HepG2 (cell line): Measurements from ENCODE around the gene OPRL1. TPM values are rescaled to one million over a fixed set of nuclear protein-coding genes. Genes with fewer than 3 reads are reported as not detected.

Experiments used
- AHDC1 ChIP-seq: sonication (generic); formaldehyde crosslinking; IDR thresholded peaks from 2 replicates; pipeline ENCODE4 v1.5.1; 2020; ENCODE audit warnings: mild to moderate bottlenecking, missing genetic modification reagents, borderline replicate concordance
- HDAC1 ChIP-seq: sonication (generic); formaldehyde crosslinking; IDR thresholded peaks from 2 replicates; pipeline ENCODE4 v1.5.1; 2020; ENCODE audit warnings: mild to moderate bottlenecking, missing genetic modification reagents
- KMT2A ChIP-seq: sonication (generic); formaldehyde crosslinking; IDR thresholded peaks from 2 replicates; pipeline ENCODE4 v1.4.0; 2020; ENCODE audit warnings: missing genetic modification reagents
- MTA1 ChIP-seq: sonication (generic); formaldehyde crosslinking; IDR thresholded peaks from 2 replicates; pipeline ENCODE4 v1.4.0; 2020; ENCODE audit warnings: missing genetic modification reagents, mild to moderate bottlenecking, borderline replicate concordance
- MZF1 ChIP-seq: sonication (generic); formaldehyde crosslinking; IDR thresholded peaks from 2 replicates; pipeline ENCODE4 v1.8.1; 2023; ENCODE audit warnings: mild to moderate bottlenecking, missing genetic modification reagents, borderline replicate concordance
- NCOR1 ChIP-seq: fragments of 200-600 bp; sonication (generic); IDR thresholded peaks from 2 replicates; pipeline ENCODE4 v1.7.0; 2017; ENCODE audit warnings: antibody characterized with exemption, low read length, borderline replicate concordance
- NFE2 ChIP-seq: sonication (generic); formaldehyde crosslinking; IDR thresholded peaks from 2 replicates; pipeline ENCODE4 v1.4.0; 2020; ENCODE audit warnings: missing genetic modification reagents
- NR2F2 ChIP-seq: IDR thresholded peaks from 2 replicates; pipeline ENCODE4 v1.6.1; 2012; ENCODE audit warnings: low read depth, inconsistent platforms, borderline replicate concordance
- PITX1 ChIP-seq: sonication (generic); formaldehyde crosslinking; IDR thresholded peaks from 2 replicates; pipeline ENCODE4 v1.5.1; 2020; ENCODE audit warnings: mild to moderate bottlenecking, missing genetic modification reagents
- PLRG1 ChIP-seq: fragments of 450-650 bp; conservative IDR thresholded peaks from 2 replicates; pipeline ENCODE4 v1.6.1; 2016
- RBAK ChIP-seq: sonication (generic); formaldehyde crosslinking; IDR thresholded peaks from 2 replicates; pipeline ENCODE4 v1.5.1; 2020; ENCODE audit warnings: mild to moderate bottlenecking, missing genetic modification reagents
- REXO4 ChIP-seq: sonication (generic); formaldehyde crosslinking; IDR thresholded peaks from 2 replicates; pipeline ENCODE4 v1.8.0; 2022; ENCODE audit warnings: missing genetic modification reagents, mild to moderate bottlenecking, borderline replicate concordance
- TAF1 ChIP-seq: sonication (generic); formaldehyde crosslinking; IDR thresholded peaks from 2 replicates; pipeline ENCODE4 v1.4.0; 2020; ENCODE audit warnings: missing genetic modification reagents
- ZBTB8A ChIP-seq: sonication (generic); formaldehyde crosslinking; IDR thresholded peaks from 2 replicates; pipeline ENCODE4 v1.4.0; 2020; ENCODE audit warnings: mild to moderate bottlenecking, low read depth, missing genetic modification reagents, borderline replicate concordance
- ZFP82 ChIP-seq: sonication (generic); formaldehyde crosslinking; IDR thresholded peaks from 2 replicates; pipeline ENCODE4 v1.5.1; 2020; ENCODE audit warnings: mild to moderate bottlenecking, missing genetic modification reagents, borderline replicate concordance
- ZNF180 ChIP-seq: sonication (generic); formaldehyde crosslinking; IDR thresholded peaks from 2 replicates; pipeline ENCODE4 v1.4.0; 2020; ENCODE audit warnings: low read depth, missing genetic modification reagents, borderline replicate concordance
- ZNF547 ChIP-seq: sonication (generic); formaldehyde crosslinking; IDR thresholded peaks from 2 replicates; pipeline ENCODE4 v1.5.1; 2020; ENCODE audit warnings: mild to moderate bottlenecking, missing genetic modification reagents
- ZNF557 ChIP-seq: sonication (generic); formaldehyde crosslinking; IDR thresholded peaks from 2 replicates; pipeline ENCODE4 v1.4.0; 2020; ENCODE audit warnings: missing genetic modification reagents
- ZNF619 ChIP-seq: sonication (generic); formaldehyde crosslinking; IDR thresholded peaks from 2 replicates; pipeline ENCODE4 v1.4.0; 2020; ENCODE audit warnings: mild to moderate bottlenecking, missing genetic modification reagents
- ZNF781 ChIP-seq: sonication (generic); formaldehyde crosslinking; IDR thresholded peaks from 2 replicates; pipeline ENCODE4 v1.5.1; 2020; ENCODE audit warnings: borderline replicate concordance, mild to moderate bottlenecking, missing genetic modification reagents; ENCODE audit errors: not compliant biosample characterization
- ZNF782 ChIP-seq: sonication (generic); formaldehyde crosslinking; IDR thresholded peaks from 2 replicates; pipeline ENCODE4 v1.4.0; 2020; ENCODE audit warnings: missing genetic modification reagents, mild to moderate bottlenecking, borderline replicate concordance
- ZNF788 ChIP-seq: sonication (generic); formaldehyde crosslinking; IDR thresholded peaks from 2 replicates; pipeline ENCODE4 v1.5.0; 2020; ENCODE audit warnings: mild to moderate bottlenecking, missing genetic modification reagents, borderline replicate concordance
- polyA plus RNA-seq, 8 experiments: library from polyadenylated mRNA; depleted of rRNA in 3 of 8; stranded (reverse) in 7 of 8; unstranded in 1 of 8; fragments of >200 nt; fragmentation: Illumina TruSeq in 4 of 8; extraction: Trizol in 4 of 8; gene quantifications; 2 replicates each; pipeline versions ENCODE4 v1.2.1 to v1.2.3, GENCODE V29; 2011 to 2016; ENCODE audit warnings: low read depth in 4 of 8, missing spikeins in 1 of 8, mixed read lengths in 1 of 8; ENCODE audit not compliant: insufficient read depth in 1 of 8
- total RNA-seq, 5 experiments: library from RNA; depleted of rRNA; stranded (reverse); fragments of >200 nt; fragmentation: Illumina TruSeq; extraction: Trizol; gene quantifications; 2 replicates each; pipeline ENCODE4 v1.2.3, GENCODE V29; 2016; ENCODE audit warnings: low read depth in 1 of 5
- TF ChIP-seq, protein P1 (sequence below): sonication (generic); formaldehyde crosslinking; IDR thresholded peaks from 2 replicates; pipeline ENCODE4 v1.4.0; 2020; ENCODE audit warnings: missing genetic modification reagents

OPRL1 gene
- total and polyA plus RNA-seq, 2 of the 13 experiments (the other 11 are each of a cell fraction or from before 2014, with no cell fraction given) = 0.35 to 0.71 TPM

GRCh38 chr20:64064145-64064698, 15.7 kb upstream of the OPRL1 start (continued):
- TF ChIP-seq ZNF781 (CRISPR knock-in tag) (peak; percentile 32), PITX1 (CRISPR knock-in tag) (peak; percentile 45; the same call in 1 of the 2 replicates), ZNF782 (CRISPR knock-in tag) (0 out of 2 replicates have a peak, but pooled peaks have one; percentile 51), MTA1 (peak; percentile 75), KMT2A (0 out of 2 replicates have a peak, but pooled peaks have one; percentile 14), ZNF619 (CRISPR knock-in tag) (0 out of 2 replicates have a peak, but pooled peaks have one; percentile 20), TAF1 (CRISPR knock-in tag) (no peak), AHDC1 (CRISPR knock-in tag) (no peak), MZF1 (no peak), ZNF547 (CRISPR knock-in tag) (no peak), RBAK (CRISPR knock-in tag) (no peak), NFE2 (CRISPR knock-in tag) (peak; percentile 21; the same call in 1 of the 2 replicates), ZFP82 (CRISPR knock-in tag) (0 out of 2 replicates have a peak, but pooled peaks have one; percentile 73), REXO4 (CRISPR knock-in tag) (no peak), HDAC1 (CRISPR knock-in tag) (peak; percentile 54; the same call in 1 of the 2 replicates), ZBTB8A (CRISPR knock-in tag) (no peak), NR2F2 (0 out of 2 replicates have a peak, but pooled peaks have one; percentile 5), ZNF557 (CRISPR knock-in tag) (no peak), ZNF180 (CRISPR knock-in tag) (0 out of 2 replicates have a peak, but pooled peaks have one; percentile 17), NCOR1 (no peak), ZNF788 (CRISPR knock-in tag) (0 out of 2 replicates have a peak, but pooled peaks have one; percentile 8), PLRG1 (no peak)
- TF ChIP-seq, protein P1, sequence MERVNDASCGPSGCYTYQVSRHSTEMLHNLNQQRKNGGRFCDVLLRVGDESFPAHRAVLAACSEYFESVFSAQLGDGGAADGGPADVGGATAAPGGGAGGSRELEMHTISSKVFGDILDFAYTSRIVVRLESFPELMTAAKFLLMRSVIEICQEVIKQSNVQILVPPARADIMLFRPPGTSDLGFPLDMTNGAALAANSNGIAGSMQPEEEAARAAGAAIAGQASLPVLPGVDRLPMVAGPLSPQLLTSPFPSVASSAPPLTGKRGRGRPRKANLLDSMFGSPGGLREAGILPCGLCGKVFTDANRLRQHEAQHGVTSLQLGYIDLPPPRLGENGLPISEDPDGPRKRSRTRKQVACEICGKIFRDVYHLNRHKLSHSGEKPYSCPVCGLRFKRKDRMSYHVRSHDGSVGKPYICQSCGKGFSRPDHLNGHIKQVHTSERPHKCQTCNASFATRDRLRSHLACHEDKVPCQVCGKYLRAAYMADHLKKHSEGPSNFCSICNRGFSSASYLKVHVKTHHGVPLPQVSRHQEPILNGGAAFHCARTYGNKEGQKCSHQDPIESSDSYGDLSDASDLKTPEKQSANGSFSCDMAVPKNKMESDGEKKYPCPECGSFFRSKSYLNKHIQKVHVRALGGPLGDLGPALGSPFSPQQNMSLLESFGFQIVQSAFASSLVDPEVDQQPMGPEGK (CRISPR knock-in tag) = peak; percentile 80
